ACC112 (cell line): Measurements from ENCODE around the gene IL12RB2.

Experiments
- H2AFZ ChIP-seq: fragments of 200-600 bp; sonication (generic); one replicate; pipeline ENCODE4 v1.6.0; 2017; ENCODE audit warnings: antibody characterized with exemption, low read length; ENCODE audit not compliant: unreplicated experiment
- H3K27ac ChIP-seq: fragments of 200-600 bp; sonication (generic); 2 replicates; pipeline ENCODE4 v1.5.1; 2014; ENCODE audit warnings: low read depth, mild to moderate bottlenecking, antibody characterized with exemption, low read length, moderate library complexity
- H3K27me3 ChIP-seq: fragments of 200-600 bp; sonication (generic); 2 replicates; pipeline ENCODE4 v1.6.1; 2014; ENCODE audit warnings: mild to moderate bottlenecking, antibody characterized with exemption, low read length, moderate library complexity, mixed read lengths; ENCODE audit not compliant: insufficient read depth
- H3K36me3 ChIP-seq: fragments of 200-600 bp; sonication (generic); 2 replicates; pipeline ENCODE4 v1.6.1; 2016; ENCODE audit warnings: mild to moderate bottlenecking, antibody characterized with exemption, low read length, moderate library complexity, mixed read lengths; ENCODE audit not compliant: insufficient read depth
- H3K4me1 ChIP-seq: fragments of 200-600 bp; sonication (generic); one replicate; pipeline ENCODE4 v1.6.1; 2016; ENCODE audit warnings: low read length, mixed read lengths; ENCODE audit not compliant: insufficient read depth, unreplicated experiment, control insufficient read depth
- H3K4me3 ChIP-seq: fragments of 200-600 bp; sonication (generic); 2 replicates; pipeline ENCODE4 v1.5.1; 2014; ENCODE audit warnings: mild to moderate bottlenecking, low read depth, low read length
- H3K79me2 ChIP-seq: fragments of 200-600 bp; sonication (generic); one replicate; pipeline ENCODE4 v1.6.0; 2016; ENCODE audit warnings: low read length; ENCODE audit not compliant: control insufficient read depth, unreplicated experiment, insufficient read depth

Gene IL12RB2

DNA sequence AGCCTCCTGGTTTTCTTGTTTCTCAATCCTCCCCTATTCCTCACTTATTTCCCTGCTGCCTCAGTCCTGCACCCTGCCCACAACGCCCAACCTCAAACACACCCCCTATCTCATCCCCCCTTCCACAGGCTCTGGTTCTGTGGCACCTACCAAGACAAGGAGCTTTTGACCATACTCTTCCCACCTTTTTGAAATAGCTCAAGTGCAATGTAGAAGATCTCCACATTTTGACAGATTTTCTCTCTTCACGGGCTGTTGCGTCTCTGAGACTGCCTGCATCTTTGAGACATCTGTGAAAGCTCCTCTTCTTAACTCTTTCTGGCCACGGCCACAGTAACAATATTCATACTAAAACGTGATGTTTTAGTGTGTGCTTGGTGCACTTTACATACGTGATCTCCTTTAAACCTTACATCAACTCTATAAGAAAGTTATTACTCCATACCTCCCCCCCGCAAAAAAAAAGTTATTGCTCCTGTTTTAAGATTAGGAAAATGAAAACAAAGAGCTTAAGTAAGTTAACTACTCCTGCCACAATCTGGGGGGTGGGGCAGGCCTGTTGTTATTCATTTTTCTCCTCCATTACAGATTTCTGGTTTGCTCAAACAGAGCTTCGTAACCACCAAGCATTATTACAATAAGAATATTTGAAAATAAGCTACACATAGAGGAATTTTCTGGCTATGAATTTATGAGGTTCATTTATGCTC lies 124.4 kb downstream of the IL12RB2 start:
- H2AFZ ChIP-seq = peak overlapping the region; percentile 92
- H3K36me3 ChIP-seq = peaks cover 24% of the 10 kb centered on the region; the same call in 1 of the 2 replicates
- H3K4me3 ChIP-seq = peak overlapping the region; percentile 97
- H3K4me1 ChIP-seq = peaks cover 26% of the 10 kb centered on the region
- H3K27ac ChIP-seq = no peak overlapping the region
- peaks cover 32% of the 10 kb centered on the region for H3K79me2 ChIP-seq
- no peaks in the 10 kb centered on the region for H3K27me3 ChIP-seq

DNA sequence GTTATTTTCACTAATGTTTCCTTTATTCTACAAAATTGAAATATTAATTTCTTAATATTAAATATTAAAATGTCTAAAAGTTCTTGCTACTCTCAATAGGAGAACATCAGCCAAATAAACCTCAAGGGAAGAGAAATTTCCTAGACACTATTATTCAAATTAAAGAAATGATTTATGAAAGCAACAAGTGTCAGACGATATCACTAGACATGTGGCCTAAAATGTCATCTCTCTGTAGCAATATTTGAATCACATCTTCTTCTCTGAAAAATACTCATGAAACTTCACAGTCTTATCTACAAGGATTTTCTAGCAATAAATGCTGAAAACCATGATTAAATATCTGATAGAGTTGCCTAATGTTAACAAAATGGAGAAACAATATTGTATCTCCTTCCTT lies 125.1 kb downstream of the IL12RB2 start:
- peak overlapping the region; percentile 71 for H2AFZ ChIP-seq

DNA sequence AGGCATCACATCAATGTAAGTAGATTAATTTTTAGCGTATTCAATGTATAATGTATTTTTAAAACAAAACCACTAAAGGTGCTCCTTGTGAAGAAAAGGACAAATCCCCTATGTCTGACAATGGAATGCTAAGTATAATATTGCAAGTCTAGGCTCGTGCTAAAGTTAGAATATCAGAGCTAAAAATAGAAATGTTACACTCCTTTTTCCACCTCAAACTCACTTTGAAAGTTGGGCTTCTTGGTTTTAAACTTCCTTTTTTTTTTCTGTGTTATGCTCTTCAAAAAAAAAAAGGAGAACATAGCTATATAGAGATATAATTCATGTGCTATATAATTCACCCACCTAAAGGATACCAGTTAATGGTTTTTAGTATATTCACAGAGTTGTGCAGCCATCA lies 126.2 kb downstream of the IL12RB2 start:
- Histone ChIP-seq H3K4me1 (peaks cover 21% of the 10 kb centered on the region), H3K4me3 (no peak overlapping the region), H3K27ac (no peak overlapping the region), H2AFZ (no peak overlapping the region), H3K36me3 (peaks cover 6% of the 10 kb centered on the region; the same call in 1 of the 2 replicates), H3K79me2 (peaks cover 14% of the 10 kb centered on the region), H3K27me3 (no peaks in the 10 kb centered on the region)

More for the DNA sequence above, 125.1 kb downstream of the IL12RB2 start:
- H3K4me1 ChIP-seq = peaks cover 21% of the 10 kb centered on the region
- no peaks in the 10 kb centered on the region for H3K27me3 ChIP-seq
- H3K4me3 ChIP-seq = no peak overlapping the region
- no peak overlapping the region for H3K27ac ChIP-seq
- H3K36me3 ChIP-seq = peaks cover 17% of the 10 kb centered on the region; the same call in 1 of the 2 replicates
- H3K79me2 ChIP-seq = peaks cover 25% of the 10 kb centered on the region

DNA sequence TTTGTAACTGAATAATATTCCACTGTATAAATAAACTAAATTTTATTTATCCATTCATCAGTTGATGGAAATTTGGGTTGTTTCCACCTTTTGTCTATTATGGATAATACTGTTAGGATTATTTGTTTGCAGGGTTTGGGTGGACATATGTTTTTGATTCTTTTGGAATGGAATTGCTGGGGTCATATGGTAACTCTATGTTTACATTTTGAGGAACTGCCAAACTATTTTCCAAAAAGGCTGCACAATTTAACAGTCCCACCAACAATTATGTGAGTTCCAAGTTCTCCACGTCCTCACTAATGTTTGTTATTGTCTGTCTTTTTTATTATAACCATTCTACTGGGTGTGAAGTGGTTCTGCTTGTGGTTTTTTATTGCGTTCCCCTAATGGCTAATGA lies 126.8 kb downstream of the IL12RB2 start:
- Histone ChIP-seq H3K27me3 (no peaks in the 10 kb centered on the region), H3K27ac (no peak overlapping the region), H3K36me3 (no peaks in the 10 kb centered on the region), H3K4me3 (no peak overlapping the region), H3K4me1 (peaks cover 21% of the 10 kb centered on the region), H3K79me2 (peaks cover 7% of the 10 kb centered on the region), H2AFZ (peak overlapping the region; percentile 3)

DNA sequence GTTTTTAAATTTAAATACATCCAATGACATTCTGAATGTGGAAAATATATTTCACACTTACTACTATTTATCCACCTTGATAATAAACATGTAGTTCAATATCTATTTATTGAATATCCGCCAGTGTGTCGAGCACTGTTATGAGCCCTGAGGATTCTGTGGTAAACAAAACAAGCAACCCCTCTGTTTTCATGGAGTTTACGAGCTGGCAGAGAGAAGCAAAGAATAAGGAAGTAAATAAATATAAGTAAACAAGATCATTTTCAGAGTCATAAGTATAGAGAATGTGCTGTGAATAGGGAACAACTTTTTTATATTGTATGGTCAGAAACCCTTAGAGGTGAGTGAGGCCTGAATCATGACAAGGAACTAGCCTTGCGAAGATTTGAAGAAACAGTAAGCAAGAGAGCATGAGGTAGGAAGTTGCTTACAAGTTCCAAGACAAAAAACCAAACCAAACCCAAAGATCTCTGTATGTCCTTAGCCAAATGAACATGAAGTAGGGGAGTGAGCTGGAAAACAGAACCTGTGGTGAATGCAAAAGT lies 128.9 kb downstream of the IL12RB2 start:
- Histone ChIP-seq H3K4me1 (peaks cover 32% of the 10 kb centered on the region), H3K4me3 (no peak overlapping the region), H2AFZ (no peak overlapping the region)

DNA sequence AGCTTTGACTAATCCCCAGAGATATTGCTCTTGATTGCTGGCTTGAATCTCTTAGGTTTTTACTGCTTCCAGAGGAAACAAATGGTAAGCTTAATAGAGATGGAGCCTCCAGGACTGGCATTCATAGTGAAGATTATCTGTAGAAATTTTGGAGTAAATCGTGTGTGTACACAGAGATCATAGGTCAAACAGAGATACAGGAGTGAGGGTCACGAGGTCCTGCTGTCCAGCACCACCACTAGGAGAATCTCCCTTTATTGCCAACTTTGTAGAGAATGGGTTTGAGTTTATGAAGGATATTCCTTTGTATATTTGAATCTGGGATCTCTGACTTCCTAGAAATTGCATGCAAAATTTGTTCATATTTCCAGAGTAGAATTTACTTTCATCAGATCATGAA lies 130.3 kb downstream of the IL12RB2 start:
- H3K4me1 ChIP-seq = peaks cover 23% of the 10 kb centered on the region

More for the DNA sequence above, 128.9 kb downstream of the IL12RB2 start:
- Histone ChIP-seq H3K27me3 (no peaks in the 10 kb centered on the region), H3K27ac (no peak overlapping the region), H3K36me3 (no peaks in the 10 kb centered on the region), H3K79me2 (no peaks in the 10 kb centered on the region)

DNA sequence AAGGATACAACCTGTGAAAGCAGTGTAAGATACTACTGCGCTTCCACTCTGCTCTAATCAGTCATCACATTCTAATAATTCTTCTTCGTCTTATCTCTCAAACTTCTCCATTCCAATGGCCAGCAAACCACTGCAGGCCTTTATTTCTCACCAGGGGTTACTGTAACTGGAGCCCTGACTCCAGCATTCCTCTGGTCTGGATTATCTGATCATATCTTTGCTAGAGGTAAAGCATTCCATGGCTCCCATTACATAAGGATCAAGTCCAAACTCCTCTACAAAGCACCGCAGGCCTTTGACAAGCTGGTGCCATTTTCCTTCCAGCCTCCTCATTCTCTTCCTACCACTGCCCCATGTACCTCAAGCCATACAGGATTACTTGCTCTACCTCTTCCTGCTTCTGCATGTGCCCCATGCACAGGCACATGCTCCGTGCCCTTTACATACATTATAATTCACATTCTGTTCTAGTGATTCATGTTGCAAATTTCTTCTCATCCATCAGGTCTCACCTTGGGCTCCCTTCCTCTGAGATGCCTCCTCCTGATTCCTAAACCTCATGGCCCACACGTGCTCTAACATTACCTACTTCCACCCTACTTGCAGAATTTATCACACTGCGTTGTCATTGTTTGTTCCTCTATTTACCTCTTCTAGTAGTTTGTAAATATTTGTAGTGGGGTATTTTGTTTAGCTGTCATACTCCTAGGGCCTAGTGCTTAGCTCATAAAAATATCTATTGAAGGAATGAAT lies 131.8 kb downstream of the IL12RB2 start:
- no peak overlapping the region for H3K4me3 ChIP-seq
- H3K36me3 ChIP-seq = no peaks in the 10 kb centered on the region
- H3K27ac ChIP-seq = no peak overlapping the region
- no peak overlapping the region for H2AFZ ChIP-seq
- H3K4me1 ChIP-seq = peaks cover 16% of the 10 kb centered on the region
- H3K79me2 ChIP-seq = no peaks in the 10 kb centered on the region
- no peaks in the 10 kb centered on the region for H3K27me3 ChIP-seq

More for the DNA sequence above, 130.3 kb downstream of the IL12RB2 start:
- H3K4me3 ChIP-seq = no peak overlapping the region
- H3K36me3 ChIP-seq = no peaks in the 10 kb centered on the region
- no peak overlapping the region for H3K27ac ChIP-seq
- no peak overlapping the region for H2AFZ ChIP-seq
- no peaks in the 10 kb centered on the region for H3K27me3 ChIP-seq
- no peaks in the 10 kb centered on the region for H3K79me2 ChIP-seq

DNA sequence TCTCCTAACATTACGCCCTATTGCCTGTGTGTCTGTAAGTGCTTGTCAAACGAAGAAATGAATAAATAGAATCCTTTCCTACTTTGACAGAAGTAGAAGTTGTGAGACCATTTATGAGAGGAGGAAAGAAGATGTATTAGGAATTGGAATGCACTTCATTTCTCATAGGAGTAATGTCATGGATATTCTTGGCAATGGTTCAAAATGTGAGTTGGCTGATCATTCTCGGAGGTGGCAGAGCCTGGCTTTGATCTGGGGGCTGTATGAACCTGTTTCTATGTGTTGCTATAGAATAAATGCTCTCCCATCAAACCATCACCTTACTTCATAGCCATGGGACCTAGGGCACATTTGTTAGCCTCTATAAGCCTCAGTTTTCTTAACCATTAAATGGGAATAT lies 132.7 kb downstream of the IL12RB2 start:
- H3K4me1 ChIP-seq = peaks cover 16% of the 10 kb centered on the region
- H3K4me3 ChIP-seq = no peak overlapping the region

DNA sequence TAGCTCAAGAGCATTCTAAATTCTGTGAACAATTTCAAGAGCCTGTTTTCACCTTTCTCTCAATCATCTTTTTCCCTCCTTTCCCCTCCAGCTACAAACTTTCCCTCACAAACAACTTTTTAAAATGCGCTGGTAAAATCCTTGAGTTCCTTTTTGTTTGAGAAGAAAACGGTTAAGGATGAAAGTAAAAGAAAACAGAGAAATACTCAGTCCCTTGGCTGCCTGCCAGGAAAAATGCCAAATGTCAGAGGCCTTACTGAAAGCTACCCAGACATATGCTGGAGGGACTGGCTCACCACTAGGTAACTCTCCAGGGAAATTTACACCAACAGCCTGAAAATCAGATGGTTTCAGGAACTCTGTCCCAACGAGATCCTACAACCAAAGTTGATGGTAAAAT lies 133.5 kb downstream of the IL12RB2 start:
- Histone ChIP-seq H3K4me3 (0 out of 2 replicates have a peak overlapping the region, but pooled peaks have one; percentile 2), H3K27me3 (no peaks in the 10 kb centered on the region), H3K27ac (no peak overlapping the region), H3K79me2 (no peaks in the 10 kb centered on the region), H2AFZ (peak overlapping the region; percentile 46), H3K4me1 (peaks cover 16% of the 10 kb centered on the region), H3K36me3 (no peaks in the 10 kb centered on the region)

More for the DNA sequence above, 132.7 kb downstream of the IL12RB2 start:
- no peaks in the 10 kb centered on the region for H3K36me3 ChIP-seq
- H2AFZ ChIP-seq = no peak overlapping the region
- H3K27ac ChIP-seq = no peak overlapping the region
- H3K27me3 ChIP-seq = no peaks in the 10 kb centered on the region
- no peaks in the 10 kb centered on the region for H3K79me2 ChIP-seq

DNA sequence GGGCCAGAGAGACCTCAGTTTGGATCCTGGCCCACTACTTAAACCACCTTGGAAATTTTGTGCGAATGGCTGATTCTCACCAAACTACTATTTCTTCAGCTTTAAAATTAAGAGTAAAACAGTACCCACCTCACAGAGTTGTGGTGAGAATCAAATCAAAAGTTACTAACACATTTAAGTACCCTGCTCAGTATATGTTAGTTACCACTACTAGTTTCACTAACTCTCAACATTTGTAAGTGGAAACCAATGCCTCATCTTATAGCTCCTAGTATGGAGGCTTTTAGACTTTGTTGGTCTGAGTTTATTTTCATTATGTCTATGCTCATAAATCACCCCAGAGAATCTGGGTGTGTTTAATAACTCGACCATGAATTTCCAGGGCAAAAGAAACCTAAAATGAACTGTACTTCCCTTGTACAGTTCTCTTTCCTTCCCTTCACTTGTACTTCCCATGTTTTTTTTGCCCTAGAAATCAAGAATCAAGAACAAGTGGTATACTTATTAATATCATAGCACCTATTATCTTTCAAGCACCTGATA lies 134.1 kb downstream of the IL12RB2 start:
- H3K27me3 ChIP-seq = no peaks in the 10 kb centered on the region
- peaks cover 16% of the 10 kb centered on the region for H3K4me1 ChIP-seq
- H2AFZ ChIP-seq = no peak overlapping the region
- no peak overlapping the region for H3K27ac ChIP-seq
- no peaks in the 10 kb centered on the region for H3K79me2 ChIP-seq
- H3K4me3 ChIP-seq = no peak overlapping the region
- H3K36me3 ChIP-seq = no peaks in the 10 kb centered on the region
